ENCODE measurements around the gene DGKZ. TPM values are rescaled to one million over a fixed set of nuclear protein-coding genes. Genes with fewer than 3 reads are reported as not detected.
A peak's percentile ranks its signal among the peaks of the same experiment; 100 is the strongest.

DGKZ gene
- total and polyA plus RNA-seq, 2 donors (not counting 3 experiments of a cell fraction or from before 2014, with no cell fraction given), result 88.8 to 127 TPM

GRCh38 chr11:46367244-46367915, 20.1 kb downstream of the DGKZ start:
- peak; percentile 81 for FAIRE-seq
- H2AFZ ChIP-seq (ENCODE audit: low read depth, low read length), result no peak overlapping the region
- CTCF ChIA-PET, result interaction anchor here (2.7 to 11.6 kb wide), 2 partner anchors 15 to 24 kb away, joined by 9 to 200 read pairs; partner anchors contain the start of genes CHRM4 and DGKZ
- H4K20me1 ChIP-seq (replicated peaks; ENCODE audit: control insufficient read depth, extremely low read depth, insufficient read depth, low read length), result no peaks in the 10 kb centered on the region
- peaks cover 19% of the 10 kb centered on the region for H3K79me2 ChIP-seq (ENCODE audit: control insufficient read depth, insufficient read depth, low read length)
- no peaks in the 10 kb centered on the region for H3K9me3 ChIP-seq (replicated peaks; ENCODE audit: control insufficient read depth, insufficient read depth, low read length)
- BruUV-seq (replicated peaks), result no TSS peak
- H3K27ac ChIP-seq (ENCODE audit: insufficient read depth, low read depth, low read length), result no peak overlapping the region
- DNase-seq (ENCODE audit: low read depth, low spot score), result peak; percentile 43
- no peak overlapping the region for H3K4me3 ChIP-seq (replicated peaks in 1 of 3; ENCODE audit: insufficient read depth in 1 of 3, low read depth in 1 of 3, low read length in 3 of 3)
- H3K4me1 ChIP-seq (ENCODE audit: control insufficient read depth, extremely low read depth, insufficient read depth, low read length), result peaks cover 18% of the 10 kb centered on the region
- H3K9me1 ChIP-seq (replicated peaks; ENCODE audit: control insufficient read depth, extremely low read depth, insufficient read depth, low read length), result no peaks in the 10 kb centered on the region
- intact Hi-C loops (cut with micrococcal nuclease) (loop anchor here (1.0 kb wide), 3 partner anchors 15 to 128 kb away; partner anchors contain the start of gene DGKZ), dilution Hi-C loops (cut with MboI; ENCODE audit: extremely low pct_ligation_motif_present, low sequenced_read_pairs) (no loop called here)
- no peak for TF ChIP-seq POLR2A (IDR thresholded peaks at IDR 0.05; ENCODE audit: low read depth, low read length)
- TF ChIP-seq GATA2 (IDR thresholded peaks at IDR 0.05; ENCODE audit: insufficient read depth, insufficient read length, low read depth, low read length), result no peak
- TF ChIP-seq EZH2 (IDR thresholded peaks at IDR 0.05; ENCODE audit: borderline replicate concordance, low read depth, low read length, severe bottlenecking), result no peak
- TF ChIP-seq, protein P1, sequence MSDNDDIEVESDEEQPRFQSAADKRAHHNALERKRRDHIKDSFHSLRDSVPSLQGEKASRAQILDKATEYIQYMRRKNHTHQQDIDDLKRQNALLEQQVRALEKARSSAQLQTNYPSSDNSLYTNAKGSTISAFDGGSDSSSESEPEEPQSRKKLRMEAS (IDR thresholded peaks at IDR 0.05; ENCODE audit: insufficient read depth, insufficient read length), result no peak
- TF ChIP-seq, protein P2, sequence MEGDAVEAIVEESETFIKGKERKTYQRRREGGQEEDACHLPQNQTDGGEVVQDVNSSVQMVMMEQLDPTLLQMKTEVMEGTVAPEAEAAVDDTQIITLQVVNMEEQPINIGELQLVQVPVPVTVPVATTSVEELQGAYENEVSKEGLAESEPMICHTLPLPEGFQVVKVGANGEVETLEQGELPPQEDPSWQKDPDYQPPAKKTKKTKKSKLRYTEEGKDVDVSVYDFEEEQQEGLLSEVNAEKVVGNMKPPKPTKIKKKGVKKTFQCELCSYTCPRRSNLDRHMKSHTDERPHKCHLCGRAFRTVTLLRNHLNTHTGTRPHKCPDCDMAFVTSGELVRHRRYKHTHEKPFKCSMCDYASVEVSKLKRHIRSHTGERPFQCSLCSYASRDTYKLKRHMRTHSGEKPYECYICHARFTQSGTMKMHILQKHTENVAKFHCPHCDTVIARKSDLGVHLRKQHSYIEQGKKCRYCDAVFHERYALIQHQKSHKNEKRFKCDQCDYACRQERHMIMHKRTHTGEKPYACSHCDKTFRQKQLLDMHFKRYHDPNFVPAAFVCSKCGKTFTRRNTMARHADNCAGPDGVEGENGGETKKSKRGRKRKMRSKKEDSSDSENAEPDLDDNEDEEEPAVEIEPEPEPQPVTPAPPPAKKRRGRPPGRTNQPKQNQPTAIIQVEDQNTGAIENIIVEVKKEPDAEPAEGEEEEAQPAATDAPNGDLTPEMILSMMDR (IDR thresholded peaks at IDR 0.05; ENCODE audit: extremely low read depth in 1 of 2, insufficient read depth in 1 of 2, low read depth in 1 of 2, low read length in 2 of 2), result peak; percentile 77 to 93
- H3K36me3 ChIP-seq (ENCODE audit: control insufficient read depth in 2 of 2, extremely low read depth in 1 of 2, insufficient read depth in 2 of 2, low read length in 2 of 2), result peaks cover 0 to 13% of the 10 kb centered on the region in 2 experiments
- POLR2A ChIA-PET, result no interaction called here
- H3K4me2 ChIP-seq (ENCODE audit: insufficient read depth, low read length), result no peak overlapping the region
- no peak overlapping the region for H3K9ac ChIP-seq (replicated peaks; ENCODE audit: extremely low read depth, insufficient read depth, low read length)
- no peaks in the 10 kb centered on the region for H3K27me3 ChIP-seq (ENCODE audit: control insufficient read depth in 2 of 2, insufficient read depth in 2 of 2, low read length in 2 of 2)
